H9 (cell line): ENCODE results near the gene SSBP3. TPM values are rescaled to one million over a fixed set of nuclear protein-coding genes. Genes with fewer than 3 reads are reported as not detected.
A peak's percentile ranks its signal among the peaks of the same experiment; 100 is the strongest.

ENCODE experiments used
- DNase-seq: peaks from one replicate; pipeline ENCODE4 v3.0.0-alpha.2; 2017
- H2AFZ ChIP-seq: one replicate; pipeline ENCODE4 v1.6.1; 2013; ENCODE audit warnings: mild to moderate bottlenecking, low read length, control low read depth, moderate library complexity
- H2AK5ac ChIP-seq: 2 replicates; pipeline ENCODE4 v1.6.1; 2013; ENCODE audit warnings: low read length, control low read depth, mixed read lengths; ENCODE audit not compliant: insufficient read length
- H2BK120ac ChIP-seq: one replicate; pipeline ENCODE4 v1.6.1; 2013; ENCODE audit warnings: low read depth, mild to moderate bottlenecking, low read length, control low read depth, inconsistent platforms; ENCODE audit not compliant: poor library complexity, severe bottlenecking
- H2BK12ac ChIP-seq: 2 replicates; pipeline ENCODE4 v1.6.1; 2013; ENCODE audit warnings: low read length, control low read depth, mixed read lengths, low read depth; ENCODE audit not compliant: insufficient read length
- H2BK15ac ChIP-seq: 2 replicates; pipeline ENCODE4 v1.6.1; 2013; ENCODE audit warnings: low read depth, low read length, control low read depth
- H2BK20ac ChIP-seq: one replicate; pipeline ENCODE4 v1.6.1; 2013; ENCODE audit warnings: low read depth, mild to moderate bottlenecking, low read length, control low read depth, inconsistent platforms; ENCODE audit not compliant: poor library complexity, severe bottlenecking
- H2BK5ac ChIP-seq: 2 replicates; pipeline ENCODE4 v1.6.1; 2013; ENCODE audit warnings: low read length, control low read depth, mixed read lengths; ENCODE audit not compliant: insufficient read length
- H3K14ac ChIP-seq: 2 replicates; pipeline ENCODE4 v1.6.1; 2013; ENCODE audit warnings: low read length, control low read depth; ENCODE audit not compliant: insufficient read depth
- H3K18ac ChIP-seq: 2 replicates; pipeline ENCODE4 v1.6.1; 2013; ENCODE audit warnings: low read depth, mild to moderate bottlenecking, mixed read lengths, low read length, control low read depth; ENCODE audit not compliant: insufficient read length
- H3K23ac ChIP-seq: 2 replicates; pipeline ENCODE4 v1.6.1; 2013; ENCODE audit warnings: low read length, control low read depth, mixed read lengths, low read depth; ENCODE audit not compliant: insufficient read length
- H3K23me2 ChIP-seq: 2 replicates; pipeline ENCODE4 v1.6.1; 2013; ENCODE audit warnings: low read depth, mild to moderate bottlenecking, mixed read lengths, low read length, control low read depth; ENCODE audit not compliant: insufficient read length, poor library complexity, severe bottlenecking
- H3K27ac ChIP-seq: 2 replicates; pipeline ENCODE4 v1.5.1; 2013; ENCODE audit warnings: low read length, control low read depth, mixed read lengths, low read depth; ENCODE audit not compliant: insufficient read length
- H3K27me3 ChIP-seq: 2 replicates; pipeline ENCODE4 v1.6.1; 2013; ENCODE audit warnings: low read length, control low read depth, inconsistent platforms; ENCODE audit not compliant: insufficient read depth
- H3K4ac ChIP-seq: 2 replicates; pipeline ENCODE4 v1.6.1; 2013; ENCODE audit warnings: low read depth, mild to moderate bottlenecking, control low read depth, inconsistent platforms, low read length, moderate library complexity
- H3K4me1 ChIP-seq: 2 replicates; pipeline ENCODE4 v1.6.1; 2013; ENCODE audit warnings: low read length, control low read depth, inconsistent platforms; ENCODE audit not compliant: insufficient read depth
- H3K4me2 ChIP-seq: 2 replicates; pipeline ENCODE4 v1.6.1; 2013; ENCODE audit warnings: low read length, control low read depth, mixed read lengths; ENCODE audit not compliant: insufficient read length, insufficient read depth
- H3K56ac ChIP-seq: 2 replicates; pipeline ENCODE4 v1.6.1; 2013; ENCODE audit warnings: low read depth, mild to moderate bottlenecking, mixed read lengths, low read length, control low read depth; ENCODE audit not compliant: insufficient read length
- H3K79me1 ChIP-seq: 2 replicates; pipeline ENCODE4 v1.6.1; 2013; ENCODE audit warnings: low read depth, mild to moderate bottlenecking, moderate library complexity, low read length, control low read depth, inconsistent platforms; ENCODE audit not compliant: insufficient read depth, poor library complexity, severe bottlenecking
- H3K79me2 ChIP-seq: 2 replicates; pipeline ENCODE4 v1.6.1; 2013; ENCODE audit warnings: low read length, control low read depth, inconsistent platforms; ENCODE audit not compliant: insufficient read depth
- H3K9ac ChIP-seq: 2 replicates; pipeline ENCODE4 v1.6.1; 2013; ENCODE audit warnings: low read length, control low read depth, mixed read lengths; ENCODE audit not compliant: insufficient read length; ENCODE audit errors: extremely low read depth
- H3K9me3 ChIP-seq: one replicate; pipeline ENCODE4 v1.6.1; 2013; ENCODE audit warnings: low read depth, low read length, inconsistent platforms; ENCODE audit not compliant: control insufficient read depth
- H3T11ph ChIP-seq: one replicate; pipeline ENCODE4 v1.6.1; 2013; ENCODE audit warnings: mild to moderate bottlenecking, low read length, control low read depth, inconsistent platforms
- H4K20me1 ChIP-seq: one replicate; pipeline ENCODE4 v1.6.1; 2013; ENCODE audit not compliant: control insufficient read depth, insufficient read length, insufficient read depth
- H4K5ac ChIP-seq: 2 replicates; pipeline ENCODE4 v1.6.1; 2013; ENCODE audit warnings: low read depth, mild to moderate bottlenecking, mixed read lengths, low read length, control low read depth; ENCODE audit not compliant: insufficient read length
- H4K8ac ChIP-seq: replicated peaks from 2 replicates; pipeline ENCODE4 v1.6.1; 2013; ENCODE audit warnings: low read length, control low read depth, mixed read lengths, low read depth; ENCODE audit not compliant: insufficient read length
- H4K91ac ChIP-seq: 2 replicates; pipeline ENCODE4 v1.6.1; 2013; ENCODE audit warnings: low read depth, mild to moderate bottlenecking, moderate library complexity, mixed read lengths, low read length, control low read depth; ENCODE audit not compliant: insufficient read length
- H3K27ac Mint-ChIP-seq, 3 experiments: 2 replicates in 2 of 3; 3 replicates in 1 of 3; pipeline ENCODE4 v1.8.0; 2020 to 2021; ENCODE audit warnings: mixed read lengths in 3 of 3, mild to moderate bottlenecking in 1 of 3, moderate library complexity in 1 of 3
- H3K27me3 Mint-ChIP-seq: 2 replicates; pipeline ENCODE4 v1.8.0; 2021; ENCODE audit warnings: low read depth, mild to moderate bottlenecking, moderate library complexity, mixed read lengths
- H3K36me3 Mint-ChIP-seq, 3 experiments: 2 replicates in 2 of 3; 3 replicates in 1 of 3; pipeline ENCODE4 v1.8.0; 2020 to 2021; ENCODE audit warnings: low read depth in 3 of 3, mixed read lengths in 3 of 3; ENCODE audit not compliant: insufficient read depth in 1 of 3
- H3K4me1 Mint-ChIP-seq, 2 experiments: 2 replicates each; pipeline ENCODE4 v1.8.0; 2020; ENCODE audit warnings: mixed read lengths in 2 of 2
- H3K4me3 Mint-ChIP-seq, 2 experiments: 2 replicates in 1 of 2; 3 replicates in 1 of 2; pipeline ENCODE4 v1.8.0; 2020 to 2021; ENCODE audit warnings: mild to moderate bottlenecking in 2 of 2, mixed read lengths in 2 of 2, moderate library complexity in 1 of 2
- H3K9me3 Mint-ChIP-seq, 2 experiments: 2 replicates in 1 of 2; 3 replicates in 1 of 2; pipeline ENCODE4 v1.8.0; 2020; ENCODE audit warnings: mild to moderate bottlenecking in 2 of 2, mixed read lengths in 2 of 2, moderate library complexity in 1 of 2
- CTCF ChIP-seq: fragments of 200-600 bp; sonication (generic); conservative IDR thresholded peaks from 3 replicates; pipeline ENCODE4 v1.8.0; 2021; ENCODE audit warnings: antibody characterized with exemption, mild to moderate bottlenecking
- WGBS: extraction: QIAGEN DNeasy Blood & Tissue Kit; methylation state at CpG from one replicate; pipeline ENCODE4 v1.1.7; 2013; ENCODE audit warnings: missing lambda C conversion rate, low lambda C conversion rate, mixed read lengths; ENCODE audit not compliant: insufficient read length; ENCODE audit errors: extremely low coverage; 5-methylcytosine and 5-hydroxymethylcytosine counted together
- total RNA-seq: library from RNA; stranded (reverse); gene quantifications from 2 replicates; pipeline ENCODE4 v1.2.1, GENCODE V29; 2021

SSBP3 gene
- total RNA-seq, 1 experiment from 2014 or later = 126 TPM

- H4K5ac ChIP-seq = no peak overlapping the region
- no peak overlapping the region for H2BK20ac ChIP-seq
- H2AFZ ChIP-seq = no peak overlapping the region
- Mint-ChIP-seq H3K27me3 (no peaks in the 10 kb centered on the region), H3K27ac (peak overlapping the region in 2 of 3 experiments; percentile 68 to 88; a peak in 3 of 7 replicates), H3K9me3 (no peaks in the 10 kb centered on the region), H3K4me1 (peaks cover under 1% of the 10 kb centered on the region in 2 experiments), H3K36me3 (peaks cover 0 to 2% (median 0%) of the 10 kb centered on the region in 3 experiments; a peak in 4 of 7 replicates), H3K4me3 (no peak overlapping the region)
- H3K14ac ChIP-seq = no peak overlapping the region; the same call in 1 of the 2 replicates
- H4K91ac ChIP-seq = no peak overlapping the region
- no peak overlapping the region for H3K9ac ChIP-seq
- H3K4me2 ChIP-seq = no peak overlapping the region
- H2AK5ac ChIP-seq = no peak overlapping the region
- H3K9me3 ChIP-seq = no peaks in the 10 kb centered on the region
- no peak overlapping the region for H3K23ac ChIP-seq
- no peak overlapping the region for H2BK15ac ChIP-seq
- no peak overlapping the region for H3K27ac ChIP-seq
- no peaks in the 10 kb centered on the region for H3K79me2 ChIP-seq
- H3K23me2 ChIP-seq = no peaks in the 10 kb centered on the region
- H3K79me1 ChIP-seq = no peaks in the 10 kb centered on the region
- H3K27me3 ChIP-seq = no peaks in the 10 kb centered on the region
- H4K8ac ChIP-seq = no peak overlapping the region
- H4K20me1 ChIP-seq = no peaks in the 10 kb centered on the region
- no peak overlapping the region for H2BK5ac ChIP-seq
- H3K18ac ChIP-seq = no peak overlapping the region
- no peaks in the 10 kb centered on the region for H3K4me1 ChIP-seq
- no peak overlapping the region for H3T11ph ChIP-seq
- H3K56ac ChIP-seq = no peak overlapping the region
- no peak overlapping the region for H2BK12ac ChIP-seq
- DNase-seq = no peak
- H3K4ac ChIP-seq = no peak overlapping the region
- WGBS = no CpG with 5 or more reads among the region's 6 CpGs
- no peak overlapping the region for H2BK120ac ChIP-seq
- TF ChIP-seq CTCF = no peak
These were observed 229.4 kb downstream of the SSBP3 start for GRCh38 chr1:54176621-54177327.

Other genes with a start within 250 kb of the SSBP3 start
- gene CYB5RL, start 206.4 kb downstream of the SSBP3 start, total RNA-seq = 12.3 and 12.6 TPM in 2 replicates
- gene MRPL37, start 206.2 kb downstream of the SSBP3 start, total RNA-seq = 123 and 125 TPM in 2 replicates
- 3.6 and 4.0 TPM in 2 replicates for gene ACOT11, start 141.8 kb upstream of the SSBP3 start, total RNA-seq
- not detected in 2 replicates for gene FAM151A, start 217.1 kb upstream of the SSBP3 start, total RNA-seq
- gene MROH7, start 235.4 kb upstream of the SSBP3 start, total RNA-seq = 0.09 TPM in 1 of 2 replicates, not detected in the other